HepG2 (cell line): ENCODE results near the gene SLC1A4. TPM values are rescaled to one million over a fixed set of nuclear protein-coding genes. Genes with fewer than 3 reads are reported as not detected.

Experiments used
- NFKB2 ChIP-seq: sonication (generic); formaldehyde crosslinking; IDR thresholded peaks from 2 replicates; pipeline ENCODE4 v1.4.0; 2020; ENCODE audit warnings: missing genetic modification reagents, borderline replicate concordance
- SETDB1 ChIP-seq: sonication (generic); formaldehyde crosslinking; IDR thresholded peaks from 2 replicates; pipeline ENCODE4 v1.5.1; 2020; ENCODE audit warnings: missing genetic modification reagents, mild to moderate bottlenecking, borderline replicate concordance
- ZFP1 ChIP-seq: IDR thresholded peaks from 2 replicates; pipeline ENCODE4 v1.6.1; 2016
- ZKSCAN5 ChIP-seq: sonication (generic); formaldehyde crosslinking; IDR thresholded peaks from 2 replicates; pipeline ENCODE4 v1.5.1; 2020; ENCODE audit warnings: mild to moderate bottlenecking, missing genetic modification reagents
- ZNF263 ChIP-seq: sonication (generic); formaldehyde crosslinking; IDR thresholded peaks from 2 replicates; pipeline ENCODE4 v1.4.0; 2020; ENCODE audit warnings: missing genetic modification reagents
- ZNF546 ChIP-seq: sonication (generic); formaldehyde crosslinking; conservative IDR thresholded peaks from 2 replicates; pipeline ENCODE4 v1.8.1; 2023; ENCODE audit warnings: mild to moderate bottlenecking, missing genetic modification reagents
- ZNF598 ChIP-seq: sonication (generic); formaldehyde crosslinking; IDR thresholded peaks from 2 replicates; pipeline ENCODE4 v1.5.1; 2020; ENCODE audit warnings: mild to moderate bottlenecking, missing genetic modification reagents, borderline replicate concordance
- ZNF724P ChIP-seq: sonication (generic); formaldehyde crosslinking; IDR thresholded peaks from 2 replicates; pipeline ENCODE4 v1.8.0; 2022; ENCODE audit warnings: missing genetic modification reagents, borderline replicate concordance
- ZNF775 ChIP-seq: sonication (generic); formaldehyde crosslinking; IDR thresholded peaks from 2 replicates; pipeline ENCODE4 v1.4.0; 2020; ENCODE audit warnings: missing genetic modification reagents, mild to moderate bottlenecking, moderate library complexity, borderline replicate concordance
- polyA plus RNA-seq, 8 experiments: library from polyadenylated mRNA; depleted of rRNA in 3 of 8; stranded (reverse) in 7 of 8; unstranded in 1 of 8; fragments of >200 nt; fragmentation: Illumina TruSeq in 4 of 8; extraction: Trizol in 4 of 8; gene quantifications; 2 replicates each; pipeline versions ENCODE4 v1.2.1 to v1.2.3, GENCODE V29; 2011 to 2016; ENCODE audit warnings: low read depth in 4 of 8, missing spikeins in 1 of 8, mixed read lengths in 1 of 8; ENCODE audit not compliant: insufficient read depth in 1 of 8
- total RNA-seq, 5 experiments: library from RNA; depleted of rRNA; stranded (reverse); fragments of >200 nt; fragmentation: Illumina TruSeq; extraction: Trizol; gene quantifications; 2 replicates each; pipeline ENCODE4 v1.2.3, GENCODE V29; 2016; ENCODE audit warnings: low read depth in 1 of 5
- TF ChIP-seq, protein P1 (sequence below): sonication (generic); formaldehyde crosslinking; IDR thresholded peaks from 2 replicates; pipeline ENCODE4 v1.5.1; 2020; ENCODE audit warnings: mild to moderate bottlenecking, missing genetic modification reagents, moderate library complexity
- TF ChIP-seq, protein P2 (sequence below): sonication (generic); formaldehyde crosslinking; IDR thresholded peaks from 2 replicates; pipeline ENCODE4 v1.4.0; 2020; ENCODE audit warnings: missing genetic modification reagents
- TF ChIP-seq, protein P3 (sequence below): IDR thresholded peaks from 2 replicates; pipeline ENCODE4 v1.6.1; 2016; ENCODE audit warnings: missing biosample characterization, missing genetic modification reagents, low read depth
- TF ChIP-seq, protein P4 (sequence below): sonication (generic); formaldehyde crosslinking; IDR thresholded peaks from 2 replicates; pipeline ENCODE4 v1.9.0; 2021; ENCODE audit warnings: missing genetic modification reagents, borderline replicate concordance
- TF ChIP-seq, protein P5 (sequence below): sonication (generic); formaldehyde crosslinking; conservative IDR thresholded peaks from 2 replicates; pipeline ENCODE4 v1.8.0; 2022; ENCODE audit warnings: low read depth, missing genetic modification reagents

SLC1A4 gene
- total and polyA plus RNA-seq, 2 of the 13 experiments (the other 11 are each of a cell fraction or from before 2014, with no cell fraction given): 21.0 to 39.6 TPM

DNA sequence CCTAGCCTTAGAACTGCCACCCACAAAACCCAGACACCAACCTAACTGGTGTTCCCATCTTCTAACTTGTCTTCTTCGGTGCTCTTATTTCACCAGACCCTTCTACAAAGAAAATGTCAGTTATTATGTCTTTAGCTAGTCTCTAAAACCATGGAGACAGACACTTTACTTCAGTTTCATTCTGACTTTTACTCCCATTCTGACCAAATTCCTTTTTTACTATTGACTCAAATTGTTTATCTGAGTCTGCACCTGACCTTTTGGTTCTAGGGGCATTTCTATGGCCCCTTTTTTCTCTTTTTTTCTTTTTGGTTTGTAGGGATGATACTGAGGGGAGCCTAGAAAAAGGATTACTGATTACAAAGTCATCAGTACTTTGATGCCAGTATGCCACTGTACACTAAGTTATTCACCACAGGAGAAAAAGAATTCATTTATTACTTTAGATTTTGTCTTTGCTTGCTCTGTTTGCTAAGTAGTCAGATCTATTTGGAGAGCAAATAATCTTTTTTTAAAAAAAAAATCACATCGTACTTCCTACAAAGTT is 6.8 kb upstream of the SLC1A4 start (continued):
- TF ChIP-seq, protein P1, sequence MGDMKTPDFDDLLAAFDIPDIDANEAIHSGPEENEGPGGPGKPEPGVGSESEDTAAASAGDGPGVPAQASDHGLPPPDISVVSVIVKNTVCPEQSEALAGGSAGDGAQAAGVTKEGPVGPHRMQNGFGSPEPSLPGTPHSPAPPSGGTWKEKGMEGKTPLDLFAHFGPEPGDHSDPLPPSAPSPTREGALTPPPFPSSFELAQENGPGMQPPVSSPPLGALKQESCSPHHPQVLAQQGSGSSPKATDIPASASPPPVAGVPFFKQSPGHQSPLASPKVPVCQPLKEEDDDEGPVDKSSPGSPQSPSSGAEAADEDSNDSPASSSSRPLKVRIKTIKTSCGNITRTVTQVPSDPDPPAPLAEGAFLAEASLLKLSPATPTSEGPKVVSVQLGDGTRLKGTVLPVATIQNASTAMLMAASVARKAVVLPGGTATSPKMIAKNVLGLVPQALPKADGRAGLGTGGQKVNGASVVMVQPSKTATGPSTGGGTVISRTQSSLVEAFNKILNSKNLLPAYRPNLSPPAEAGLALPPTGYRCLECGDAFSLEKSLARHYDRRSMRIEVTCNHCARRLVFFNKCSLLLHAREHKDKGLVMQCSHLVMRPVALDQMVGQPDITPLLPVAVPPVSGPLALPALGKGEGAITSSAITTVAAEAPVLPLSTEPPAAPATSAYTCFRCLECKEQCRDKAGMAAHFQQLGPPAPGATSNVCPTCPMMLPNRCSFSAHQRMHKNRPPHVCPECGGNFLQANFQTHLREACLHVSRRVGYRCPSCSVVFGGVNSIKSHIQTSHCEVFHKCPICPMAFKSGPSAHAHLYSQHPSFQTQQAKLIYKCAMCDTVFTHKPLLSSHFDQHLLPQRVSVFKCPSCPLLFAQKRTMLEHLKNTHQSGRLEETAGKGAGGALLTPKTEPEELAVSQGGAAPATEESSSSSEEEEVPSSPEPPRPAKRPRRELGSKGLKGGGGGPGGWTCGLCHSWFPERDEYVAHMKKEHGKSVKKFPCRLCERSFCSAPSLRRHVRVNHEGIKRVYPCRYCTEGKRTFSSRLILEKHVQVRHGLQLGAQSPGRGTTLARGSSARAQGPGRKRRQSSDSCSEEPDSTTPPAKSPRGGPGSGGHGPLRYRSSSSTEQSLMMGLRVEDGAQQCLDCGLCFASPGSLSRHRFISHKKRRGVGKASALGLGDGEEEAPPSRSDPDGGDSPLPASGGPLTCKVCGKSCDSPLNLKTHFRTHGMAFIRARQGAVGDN (CRISPR knock-in tag): no peak
- TF ChIP-seq ZFP1 (CRISPR knock-in tag) (no peak), NFKB2 (CRISPR knock-in tag) (no peak), SETDB1 (no peak), ZNF546 (CRISPR knock-in tag) (no peak), ZNF263 (CRISPR knock-in tag) (no peak), ZNF775 (CRISPR knock-in tag) (no peak), ZNF598 (CRISPR knock-in tag) (no peak), ZKSCAN5 (CRISPR knock-in tag) (no peak), ZNF724P (CRISPR knock-in tag) (no peak)
- TF ChIP-seq, protein P2, sequence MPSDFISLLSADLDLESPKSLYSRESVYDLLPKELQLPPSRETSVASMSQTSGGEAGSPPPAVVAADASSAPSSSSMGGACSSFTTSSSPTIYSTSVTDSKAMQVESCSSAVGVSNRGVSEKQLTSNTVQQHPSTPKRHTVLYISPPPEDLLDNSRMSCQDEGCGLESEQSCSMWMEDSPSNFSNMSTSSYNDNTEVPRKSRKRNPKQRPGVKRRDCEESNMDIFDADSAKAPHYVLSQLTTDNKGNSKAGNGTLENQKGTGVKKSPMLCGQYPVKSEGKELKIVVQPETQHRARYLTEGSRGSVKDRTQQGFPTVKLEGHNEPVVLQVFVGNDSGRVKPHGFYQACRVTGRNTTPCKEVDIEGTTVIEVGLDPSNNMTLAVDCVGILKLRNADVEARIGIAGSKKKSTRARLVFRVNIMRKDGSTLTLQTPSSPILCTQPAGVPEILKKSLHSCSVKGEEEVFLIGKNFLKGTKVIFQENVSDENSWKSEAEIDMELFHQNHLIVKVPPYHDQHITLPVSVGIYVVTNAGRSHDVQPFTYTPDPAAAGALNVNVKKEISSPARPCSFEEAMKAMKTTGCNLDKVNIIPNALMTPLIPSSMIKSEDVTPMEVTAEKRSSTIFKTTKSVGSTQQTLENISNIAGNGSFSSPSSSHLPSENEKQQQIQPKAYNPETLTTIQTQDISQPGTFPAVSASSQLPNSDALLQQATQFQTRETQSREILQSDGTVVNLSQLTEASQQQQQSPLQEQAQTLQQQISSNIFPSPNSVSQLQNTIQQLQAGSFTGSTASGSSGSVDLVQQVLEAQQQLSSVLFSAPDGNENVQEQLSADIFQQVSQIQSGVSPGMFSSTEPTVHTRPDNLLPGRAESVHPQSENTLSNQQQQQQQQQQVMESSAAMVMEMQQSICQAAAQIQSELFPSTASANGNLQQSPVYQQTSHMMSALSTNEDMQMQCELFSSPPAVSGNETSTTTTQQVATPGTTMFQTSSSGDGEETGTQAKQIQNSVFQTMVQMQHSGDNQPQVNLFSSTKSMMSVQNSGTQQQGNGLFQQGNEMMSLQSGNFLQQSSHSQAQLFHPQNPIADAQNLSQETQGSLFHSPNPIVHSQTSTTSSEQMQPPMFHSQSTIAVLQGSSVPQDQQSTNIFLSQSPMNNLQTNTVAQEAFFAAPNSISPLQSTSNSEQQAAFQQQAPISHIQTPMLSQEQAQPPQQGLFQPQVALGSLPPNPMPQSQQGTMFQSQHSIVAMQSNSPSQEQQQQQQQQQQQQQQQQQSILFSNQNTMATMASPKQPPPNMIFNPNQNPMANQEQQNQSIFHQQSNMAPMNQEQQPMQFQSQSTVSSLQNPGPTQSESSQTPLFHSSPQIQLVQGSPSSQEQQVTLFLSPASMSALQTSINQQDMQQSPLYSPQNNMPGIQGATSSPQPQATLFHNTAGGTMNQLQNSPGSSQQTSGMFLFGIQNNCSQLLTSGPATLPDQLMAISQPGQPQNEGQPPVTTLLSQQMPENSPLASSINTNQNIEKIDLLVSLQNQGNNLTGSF (CRISPR knock-in tag): no peak
- TF ChIP-seq, protein P3, sequence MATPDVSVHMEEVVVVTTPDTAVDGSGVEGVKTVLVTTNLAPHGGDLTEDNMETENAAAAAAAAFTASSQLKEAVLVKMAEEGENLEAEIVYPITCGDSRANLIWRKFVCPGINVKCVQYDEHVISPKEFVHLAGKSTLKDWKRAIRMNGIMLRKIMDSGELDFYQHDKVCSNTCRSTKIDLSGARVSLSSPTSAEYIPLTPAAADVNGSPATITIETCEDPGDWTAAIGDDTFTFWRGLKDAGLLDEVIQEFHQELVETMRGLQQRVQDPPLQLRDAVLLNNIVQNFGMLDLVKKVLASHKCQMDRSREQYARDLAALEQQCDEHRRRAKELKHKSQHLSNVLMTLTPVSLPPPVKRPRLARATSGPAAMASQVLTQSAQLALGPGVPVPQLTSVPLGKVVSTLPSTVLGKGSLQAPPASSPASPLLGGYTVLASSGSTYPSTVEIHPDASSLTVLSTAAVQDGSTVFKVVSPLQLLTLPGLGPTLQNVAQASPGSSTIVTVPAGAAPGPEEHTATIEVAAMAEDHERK (CRISPR knock-in tag): no peak
- TF ChIP-seq, protein P4, sequence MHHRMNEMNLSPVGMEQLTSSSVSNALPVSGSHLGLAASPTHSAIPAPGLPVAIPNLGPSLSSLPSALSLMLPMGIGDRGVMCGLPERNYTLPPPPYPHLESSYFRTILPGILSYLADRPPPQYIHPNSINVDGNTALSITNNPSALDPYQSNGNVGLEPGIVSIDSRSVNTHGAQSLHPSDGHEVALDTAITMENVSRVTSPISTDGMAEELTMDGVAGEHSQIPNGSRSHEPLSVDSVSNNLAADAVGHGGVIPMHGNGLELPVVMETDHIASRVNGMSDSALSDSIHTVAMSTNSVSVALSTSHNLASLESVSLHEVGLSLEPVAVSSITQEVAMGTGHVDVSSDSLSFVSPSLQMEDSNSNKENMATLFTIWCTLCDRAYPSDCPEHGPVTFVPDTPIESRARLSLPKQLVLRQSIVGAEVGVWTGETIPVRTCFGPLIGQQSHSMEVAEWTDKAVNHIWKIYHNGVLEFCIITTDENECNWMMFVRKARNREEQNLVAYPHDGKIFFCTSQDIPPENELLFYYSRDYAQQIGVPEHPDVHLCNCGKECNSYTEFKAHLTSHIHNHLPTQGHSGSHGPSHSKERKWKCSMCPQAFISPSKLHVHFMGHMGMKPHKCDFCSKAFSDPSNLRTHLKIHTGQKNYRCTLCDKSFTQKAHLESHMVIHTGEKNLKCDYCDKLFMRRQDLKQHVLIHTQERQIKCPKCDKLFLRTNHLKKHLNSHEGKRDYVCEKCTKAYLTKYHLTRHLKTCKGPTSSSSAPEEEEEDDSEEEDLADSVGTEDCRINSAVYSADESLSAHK: no peak
- TF ChIP-seq, protein P5, sequence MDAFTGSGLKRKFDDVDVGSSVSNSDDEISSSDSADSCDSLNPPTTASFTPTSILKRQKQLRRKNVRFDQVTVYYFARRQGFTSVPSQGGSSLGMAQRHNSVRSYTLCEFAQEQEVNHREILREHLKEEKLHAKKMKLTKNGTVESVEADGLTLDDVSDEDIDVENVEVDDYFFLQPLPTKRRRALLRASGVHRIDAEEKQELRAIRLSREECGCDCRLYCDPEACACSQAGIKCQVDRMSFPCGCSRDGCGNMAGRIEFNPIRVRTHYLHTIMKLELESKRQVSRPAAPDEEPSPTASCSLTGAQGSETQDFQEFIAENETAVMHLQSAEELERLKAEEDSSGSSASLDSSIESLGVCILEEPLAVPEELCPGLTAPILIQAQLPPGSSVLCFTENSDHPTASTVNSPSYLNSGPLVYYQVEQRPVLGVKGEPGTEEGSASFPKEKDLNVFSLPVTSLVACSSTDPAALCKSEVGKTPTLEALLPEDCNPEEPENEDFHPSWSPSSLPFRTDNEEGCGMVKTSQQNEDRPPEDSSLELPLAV: no peak
